Esophagus muscularis mucosa (tissue), 4 donors: ENCODE results near the gene GLG1.

Experiments used
- EP300 ChIP-seq: sonication (generic); formaldehyde crosslinking; IDR thresholded peaks from one replicate; pipeline ENCODE4 v1.6.1; 2017; ENCODE audit warnings: antibody characterized with exemption
- POLR2A ChIP-seq: fragments of 450-650 bp; IDR thresholded peaks from one replicate; pipeline ENCODE4 v1.6.1; 2017; ENCODE audit warnings: antibody characterized with exemption, moderate library complexity, mild to moderate bottlenecking, low read depth
- POLR2AphosphoS5 ChIP-seq, 2 donors: sonication (generic); formaldehyde crosslinking; IDR thresholded peaks; one replicate each; pipeline ENCODE4 v1.6.1; 2017; ENCODE audit warnings: antibody characterized with exemption in 2 of 2
- TF ChIP-seq, protein P1 (sequence below), 3 experiments: fragments of 200-600 bp in 2 of 3; fragments of 450-650 bp in 1 of 3; sonication (generic) in 2 of 3; IDR thresholded peaks; one replicate each; pipeline ENCODE4 v1.5.1; 2017 to 2019; ENCODE audit warnings: antibody characterized with exemption in 3 of 3, mild to moderate bottlenecking in 2 of 3, moderate library complexity in 1 of 3

DNA sequence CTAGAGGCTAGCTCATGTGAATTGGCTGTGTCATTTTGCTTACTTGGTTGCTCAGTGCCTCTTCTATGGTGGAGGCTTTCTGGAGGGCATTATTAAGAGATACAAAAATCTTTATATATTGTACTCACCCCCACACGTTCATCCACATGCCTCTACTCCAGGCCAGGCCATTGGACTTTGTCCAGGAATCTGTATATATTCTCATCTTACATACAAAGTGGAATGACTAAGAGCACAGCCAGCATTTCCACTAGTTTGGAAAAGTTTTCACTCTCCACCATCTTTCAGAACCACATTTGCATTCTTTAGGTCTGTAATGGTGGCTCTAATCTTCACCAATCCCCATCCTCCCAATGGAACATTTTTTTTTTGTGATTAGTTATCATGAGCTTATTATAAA, 4.8 kb upstream of the GLG1 start:
- TF ChIP-seq, protein P1, sequence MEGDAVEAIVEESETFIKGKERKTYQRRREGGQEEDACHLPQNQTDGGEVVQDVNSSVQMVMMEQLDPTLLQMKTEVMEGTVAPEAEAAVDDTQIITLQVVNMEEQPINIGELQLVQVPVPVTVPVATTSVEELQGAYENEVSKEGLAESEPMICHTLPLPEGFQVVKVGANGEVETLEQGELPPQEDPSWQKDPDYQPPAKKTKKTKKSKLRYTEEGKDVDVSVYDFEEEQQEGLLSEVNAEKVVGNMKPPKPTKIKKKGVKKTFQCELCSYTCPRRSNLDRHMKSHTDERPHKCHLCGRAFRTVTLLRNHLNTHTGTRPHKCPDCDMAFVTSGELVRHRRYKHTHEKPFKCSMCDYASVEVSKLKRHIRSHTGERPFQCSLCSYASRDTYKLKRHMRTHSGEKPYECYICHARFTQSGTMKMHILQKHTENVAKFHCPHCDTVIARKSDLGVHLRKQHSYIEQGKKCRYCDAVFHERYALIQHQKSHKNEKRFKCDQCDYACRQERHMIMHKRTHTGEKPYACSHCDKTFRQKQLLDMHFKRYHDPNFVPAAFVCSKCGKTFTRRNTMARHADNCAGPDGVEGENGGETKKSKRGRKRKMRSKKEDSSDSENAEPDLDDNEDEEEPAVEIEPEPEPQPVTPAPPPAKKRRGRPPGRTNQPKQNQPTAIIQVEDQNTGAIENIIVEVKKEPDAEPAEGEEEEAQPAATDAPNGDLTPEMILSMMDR (IDR thresholded peaks at IDR 0.05) = no peak
- TF ChIP-seq POLR2A (no peak), POLR2AphosphoS5 (IDR thresholded peaks at IDR 0.05) (no peak), EP300 (no peak)
